ENCODE measurements around the gene PRPF40B. TPM values are rescaled to one million over a fixed set of nuclear protein-coding genes. Genes with fewer than 3 reads are reported as not detected.

Gene PRPF40B
- total and polyA plus RNA-seq, 8 donors, result 6.6 to 39.7 (median 13.3) TPM

DNA sequence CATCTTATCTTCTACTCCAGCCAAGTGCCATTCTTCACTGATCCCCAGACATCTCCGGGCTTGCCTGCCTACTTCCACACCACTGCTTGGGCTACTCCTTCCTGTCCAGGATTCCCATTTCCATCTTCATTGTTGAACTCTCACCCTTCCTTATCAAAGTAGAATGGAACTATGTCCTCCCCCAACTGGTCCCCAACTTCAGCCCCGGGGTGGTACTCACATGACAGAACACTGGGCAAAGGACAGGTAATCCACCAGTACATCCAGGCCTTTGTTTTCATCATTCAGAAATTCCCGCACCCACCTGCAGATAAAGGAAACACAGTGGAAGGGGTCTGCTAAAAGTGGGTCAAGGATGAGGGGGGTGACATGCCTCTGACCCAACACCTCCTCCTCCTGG lies 38.4 kb downstream of the PRPF40B start:
- Histone ChIP-seq H3K27me3 (no peaks in the 10 kb centered on the region), H3K4me1 (peaks cover 16 to 55% (median 42%) of the 10 kb centered on the region in 4 donors), H3K9me3 (no peaks in the 10 kb centered on the region), H3K4me3 (no peak overlapping the region), H3K27ac (peak overlapping the region in 3 of 5 donors; percentile 77 to 80 (median 78)), H3K36me3 (peaks cover 0 to 37% (median 29%) of the 10 kb centered on the region in 4 donors)
- intact Hi-C loops (cut with DNase I; ENCODE audit: low total_unique reads), result no loop called here
- WGBS, 5 donors, result 87 to 95% (median 94%) methylated on average over 3 of the region's 3 CpGs
- DNase-seq, result no peak
- TF ChIP-seq EP300 (IDR thresholded peaks at IDR 0.05), result no peak
- TF ChIP-seq POLR2A (IDR thresholded peaks at IDR 0.05), result no peak
- TF ChIP-seq POLR2AphosphoS5 (IDR thresholded peaks at IDR 0.05), result no peak
- no peak for TF ChIP-seq CTCF (IDR thresholded peaks at IDR 0.05)

GRCh38 chr12:49662998-49663843 lies 39.9 kb downstream of the PRPF40B start:
- intact Hi-C loops (cut with DNase I; ENCODE audit: low total_unique reads), result no loop called here

GRCh38 chr12:49664167-49664566 lies 40.8 kb downstream of the PRPF40B start:
- H3K27ac ChIP-seq, result peak overlapping the region; percentile 8 to 80 (median 77)
- peaks cover 0 to 19% (median 8%) of the 10 kb centered on the region in 4 donors for H3K36me3 ChIP-seq
- no peaks in the 10 kb centered on the region for H3K27me3 ChIP-seq
- peaks cover 16 to 55% (median 45%) of the 10 kb centered on the region in 4 donors for H3K4me1 ChIP-seq
- no peak overlapping the region for H3K4me3 ChIP-seq
- TF ChIP-seq EP300 (IDR thresholded peaks at IDR 0.05), result no peak
- no peak for TF ChIP-seq POLR2A (IDR thresholded peaks at IDR 0.05)
- no peak for TF ChIP-seq POLR2AphosphoS5 (IDR thresholded peaks at IDR 0.05)
- no peak for TF ChIP-seq CTCF (IDR thresholded peaks at IDR 0.05)
- H3K9me3 ChIP-seq, result no peaks in the 10 kb centered on the region
- WGBS, 5 donors, result 92 to 100% (median 95%) methylated on average over 4 of the region's 4 CpGs
- intact Hi-C loops (cut with DNase I; ENCODE audit: low total_unique reads), result no loop called here
- no peak for DNase-seq

More at GRCh38 chr12:49662998-49663843, 39.9 kb downstream of the PRPF40B start:
- H3K9me3 ChIP-seq, result no peaks in the 10 kb centered on the region
- H3K4me3 ChIP-seq, result peak overlapping the region in 1 of 4 donors; percentile 10
- H3K27ac ChIP-seq, result peak overlapping the region; percentile 48 to 80 (median 77)
- TF ChIP-seq POLR2AphosphoS5 (IDR thresholded peaks at IDR 0.05), result peak in 2 of 3 donors; percentile 18 to 48
- no peak for TF ChIP-seq POLR2A (IDR thresholded peaks at IDR 0.05)
- WGBS, 5 donors, result 28 to 47% (median 46%) methylated on average over 4 to 5 of the region's 5 CpGs
- peaks cover 16 to 55% (median 44%) of the 10 kb centered on the region in 4 donors for H3K4me1 ChIP-seq
- peaks cover 0 to 23% (median 15%) of the 10 kb centered on the region in 4 donors for H3K36me3 ChIP-seq
- no peaks in the 10 kb centered on the region for H3K27me3 ChIP-seq
- peak in 1 of 2 donors; percentile 91 for DNase-seq

DNA sequence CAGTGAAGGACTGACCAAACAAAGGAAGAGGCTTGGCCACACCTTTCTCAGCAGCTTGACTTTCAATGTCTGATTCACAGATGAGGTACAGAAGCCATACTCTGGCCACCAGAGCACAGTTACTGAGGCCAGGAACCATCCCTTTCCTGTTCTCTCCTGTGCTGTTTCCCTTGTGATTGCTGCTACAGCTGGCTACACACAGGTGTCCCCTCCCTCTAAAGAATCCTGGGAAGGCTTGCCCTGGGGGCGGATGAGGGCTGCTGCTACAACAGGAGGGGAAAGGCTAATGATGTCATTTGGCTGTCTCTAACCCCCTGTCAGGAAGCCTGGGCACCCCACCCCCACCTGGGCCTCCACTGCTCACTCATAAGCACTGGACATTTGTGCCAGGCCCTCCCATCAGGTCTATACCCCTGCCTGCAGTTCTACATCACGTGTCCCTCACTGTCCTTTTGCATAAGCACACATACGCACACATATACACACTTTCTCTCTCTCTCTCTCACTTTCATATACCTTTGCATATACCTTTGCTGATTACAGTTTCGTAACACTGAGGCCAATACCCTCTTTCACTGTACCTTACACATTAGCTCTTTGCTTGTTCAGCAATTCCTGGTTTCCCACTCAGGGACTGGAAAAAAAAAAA lies 41.4 kb downstream of the PRPF40B start:
- H3K36me3 ChIP-seq, result peaks cover 0 to 13% (median 3%) of the 10 kb centered on the region in 4 donors
- intact Hi-C loops (cut with DNase I; ENCODE audit: low total_unique reads), result no loop called here
- peak in 1 of 2 donors; percentile 51 for DNase-seq
- H3K9me3 ChIP-seq, result no peaks in the 10 kb centered on the region
- H3K4me3 ChIP-seq, result no peak overlapping the region
- TF ChIP-seq CTCF (IDR thresholded peaks at IDR 0.05), result no peak
- no peak for TF ChIP-seq POLR2AphosphoS5 (IDR thresholded peaks at IDR 0.05)
- TF ChIP-seq POLR2A (IDR thresholded peaks at IDR 0.05), result no peak
- no peak for TF ChIP-seq EP300 (IDR thresholded peaks at IDR 0.05)
- no peaks in the 10 kb centered on the region for H3K27me3 ChIP-seq
- H3K27ac ChIP-seq, result peak overlapping the region in 4 of 5 donors; percentile 8 to 80 (median 78)
- H3K4me1 ChIP-seq, result peaks cover 16 to 55% (median 45%) of the 10 kb centered on the region in 4 donors
- 75 to 91% (median 84%) methylated on average over 4 of the region's 4 CpGs for whole genome bisulfite sequencing, 5 donors
